Erythroblast (primary cell): ENCODE results near the gene ZNF75A.

Experiments used
- GATA1 ChIP-seq: IDR thresholded peaks from 2 replicates; pipeline ENCODE4 v1.6.1; 2011; ENCODE audit warnings: low read depth, mild to moderate bottlenecking, control low read depth, low read length, moderate library complexity
- POLR2A ChIP-seq: IDR thresholded peaks from 2 replicates; pipeline ENCODE4 v1.6.1; 2011; ENCODE audit warnings: mild to moderate bottlenecking, low read length

DNA sequence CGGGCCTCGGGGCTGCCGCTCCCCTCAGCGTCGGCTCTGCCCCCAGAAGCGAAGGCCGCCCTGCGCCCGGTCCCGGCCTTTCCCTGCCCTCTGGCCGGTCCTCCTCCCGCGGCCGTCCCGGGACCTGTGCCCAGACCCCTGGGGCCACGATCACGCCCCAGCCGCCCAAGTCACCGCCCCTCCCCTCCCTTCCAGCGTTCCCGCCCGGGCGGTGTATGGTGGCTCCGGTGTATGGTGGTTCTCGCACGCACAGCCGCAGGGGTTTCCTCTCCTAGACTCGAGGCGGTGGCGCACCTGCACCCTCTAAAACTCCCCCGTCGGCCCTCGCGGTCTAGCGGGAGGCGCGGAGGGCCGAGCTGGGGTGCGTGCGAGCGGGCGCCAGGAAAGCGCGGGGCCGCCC lies 10.1 kb upstream of the ZNF75A start:
- TF ChIP-seq POLR2A (no peak), GATA1 (no peak)
